ENCODE data around the gene KCNK15.

KCNK15 gene

DNA sequence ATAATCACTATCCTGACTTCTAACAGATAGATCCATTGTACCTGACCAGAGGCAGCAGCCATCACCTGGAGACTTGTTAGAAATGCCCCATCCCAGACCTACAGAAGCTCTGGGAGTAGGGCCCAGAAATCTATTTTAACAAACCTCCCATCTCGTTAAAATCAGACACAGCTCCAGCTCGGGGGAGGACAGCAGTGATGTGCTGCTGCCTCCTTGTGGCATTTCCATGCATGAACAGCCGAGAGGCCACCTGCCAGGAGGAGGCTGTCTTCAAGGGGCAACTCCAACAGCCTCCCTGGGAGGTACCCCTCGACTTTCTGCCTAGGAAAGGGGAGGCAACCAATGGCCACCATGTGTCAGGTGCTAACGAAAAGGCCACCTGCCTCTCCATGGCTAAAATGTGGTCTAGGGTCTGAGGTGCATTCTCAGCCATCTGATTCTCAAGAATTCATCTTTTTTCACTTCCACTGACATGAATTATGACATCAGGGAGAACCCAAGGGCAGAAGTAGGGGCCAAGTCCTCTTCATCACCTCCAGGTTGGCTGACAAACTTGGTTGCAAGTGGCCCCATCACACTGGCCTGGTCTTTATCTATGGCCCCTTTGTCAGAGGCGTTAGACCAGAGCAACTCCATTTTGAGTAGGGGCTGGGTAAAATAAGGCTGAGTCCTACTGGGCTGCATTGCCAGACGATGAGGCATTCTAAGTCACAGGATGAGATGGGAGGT is 12.2 kb upstream of the KCNK15 start:
- DNase-seq (ENCODE audit: insufficient read length, low spot score): peak; percentile 53
- no peak for FAIRE-seq

DNA sequence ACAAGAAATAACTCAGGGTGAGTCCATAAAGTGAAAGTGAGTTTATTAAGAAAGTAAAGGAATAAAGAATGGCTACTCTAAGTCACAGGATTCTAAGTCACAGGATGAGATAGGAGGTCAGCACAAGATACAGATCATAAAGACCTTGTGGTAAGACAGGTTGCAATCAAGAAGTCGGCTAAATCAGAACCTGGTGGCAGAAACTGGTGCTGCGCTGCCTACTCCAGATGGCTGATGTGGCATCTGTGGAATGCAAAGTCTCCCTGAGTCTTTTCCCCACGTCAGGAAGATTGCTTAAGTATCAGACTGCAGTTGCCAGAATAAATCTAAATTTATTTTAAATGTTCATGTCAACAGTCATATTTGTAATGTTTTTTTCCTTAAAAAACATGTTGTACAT is 10.7 kb upstream of the KCNK15 start:
- FAIRE-seq (no peak), DNase-seq (ENCODE audit: insufficient read length, low spot score) (no peak)

DNA sequence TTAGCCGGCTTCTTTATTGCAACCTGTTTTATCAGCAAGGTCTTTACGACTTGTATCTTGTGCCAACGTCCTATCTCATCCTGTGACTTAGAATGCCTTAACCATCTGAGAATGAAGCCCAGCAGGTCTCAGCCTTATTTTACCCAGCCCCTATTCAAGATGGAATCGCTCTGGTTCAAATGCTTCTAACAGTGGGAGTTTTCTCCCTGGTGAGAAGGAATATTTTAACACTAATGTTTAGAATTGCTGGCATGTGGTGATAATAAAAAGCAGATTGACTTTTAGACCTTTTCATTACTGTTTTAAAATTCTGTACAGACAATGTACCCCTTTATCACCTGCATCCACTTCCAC is 9.9 kb upstream of the KCNK15 start:
- FAIRE-seq: no peak
- DNase-seq (ENCODE audit: insufficient read length, low spot score): no peak

DNA sequence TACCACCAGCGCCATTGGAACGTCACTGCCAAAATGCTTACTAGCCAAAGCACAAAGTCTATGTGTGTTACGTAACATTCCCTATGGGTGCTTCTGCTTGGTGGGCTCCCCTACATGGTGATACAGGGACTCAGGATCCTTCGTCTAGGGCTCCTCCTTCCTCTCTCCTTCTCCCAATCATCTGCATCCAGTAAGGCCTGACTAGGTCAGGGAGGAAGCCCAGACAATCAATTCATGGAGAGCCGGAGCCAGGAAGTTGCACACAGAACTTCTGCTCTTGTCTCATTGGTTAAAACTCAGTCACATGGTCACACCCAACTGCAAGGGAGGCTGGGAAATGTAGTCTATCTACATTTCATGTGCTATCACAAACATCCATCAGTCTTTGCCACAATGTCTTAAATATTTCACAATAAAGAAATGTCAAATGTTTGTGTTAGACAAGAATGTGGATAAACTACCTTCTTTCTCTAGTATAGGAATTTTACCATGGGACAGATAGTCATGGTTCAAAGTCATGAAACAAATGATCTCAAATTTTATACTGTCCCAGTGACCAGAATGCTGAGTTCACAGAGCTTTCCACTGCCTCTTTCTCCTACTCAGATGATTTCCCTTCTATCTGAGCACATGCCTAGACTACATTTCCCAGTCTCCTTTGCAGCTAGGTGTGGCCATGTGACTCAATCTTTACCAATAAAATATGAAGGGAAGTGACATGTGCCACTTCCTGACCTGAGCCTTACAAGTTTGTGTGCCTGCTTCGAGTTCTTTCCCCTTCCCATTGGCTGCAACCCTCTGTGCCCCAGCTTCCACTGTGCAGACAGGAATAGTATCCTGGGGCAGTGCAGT is 9.3 kb upstream of the KCNK15 start:
- no peak for DNase-seq (ENCODE audit: insufficient read length, low spot score)

DNA sequence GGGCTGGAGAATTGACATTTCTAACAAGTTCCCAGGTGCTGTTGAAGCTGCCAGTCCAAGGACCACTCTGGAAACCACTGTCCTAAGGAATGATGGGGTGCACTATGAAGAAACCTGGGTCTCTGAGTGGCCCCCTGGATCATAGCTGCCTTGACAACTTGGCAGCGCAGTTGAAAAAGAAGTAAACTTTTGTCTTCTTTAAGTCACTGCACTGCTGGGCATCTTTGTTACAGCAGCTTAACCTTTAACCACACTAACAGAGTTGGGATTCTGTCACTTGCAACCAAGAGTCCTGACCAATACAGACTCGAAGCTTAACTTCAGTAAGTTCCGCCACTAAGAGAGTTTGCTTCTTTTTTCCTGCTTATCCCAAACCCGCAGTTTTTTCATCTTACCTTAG is 8.5 kb upstream of the KCNK15 start:
- no peak for DNase-seq (ENCODE audit: insufficient read length, low spot score)
- FAIRE-seq: no peak

More for the DNA sequence above, 9.3 kb upstream of the KCNK15 start:
- no peak for FAIRE-seq

DNA sequence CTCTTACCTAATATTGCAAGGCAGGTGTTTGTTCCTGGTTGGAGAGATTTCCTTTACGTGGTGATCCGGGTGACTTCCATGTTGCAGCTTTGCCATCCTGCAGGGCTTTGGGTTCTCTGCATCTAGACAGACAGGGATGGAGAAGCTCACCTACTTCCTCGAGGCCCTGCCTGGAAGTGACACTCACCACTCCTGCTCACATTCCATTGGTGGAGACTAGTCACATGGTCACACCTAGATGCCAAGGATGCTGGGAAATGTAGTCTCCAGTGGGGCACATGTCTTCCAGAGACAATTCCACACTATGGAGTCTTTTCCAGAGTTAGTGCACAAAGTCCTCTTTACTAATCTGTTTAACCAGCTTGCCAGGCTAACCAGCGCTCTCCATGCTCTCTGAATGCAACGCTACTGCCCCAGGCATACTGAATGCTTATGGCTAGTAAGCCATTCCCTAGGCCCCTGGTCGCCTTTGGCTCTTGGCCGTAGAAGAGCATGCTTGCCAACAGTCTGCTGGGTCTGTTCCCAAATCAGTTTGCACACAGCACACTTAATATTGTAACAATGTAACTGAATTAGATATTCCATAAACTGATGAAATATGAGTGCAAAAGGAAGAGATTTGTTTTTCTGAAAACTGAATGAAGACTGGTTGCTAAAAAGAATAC is 6.7 kb upstream of the KCNK15 start:
- FAIRE-seq (no peak), DNase-seq (ENCODE audit: insufficient read length, low spot score) (peak; percentile 61)

DNA sequence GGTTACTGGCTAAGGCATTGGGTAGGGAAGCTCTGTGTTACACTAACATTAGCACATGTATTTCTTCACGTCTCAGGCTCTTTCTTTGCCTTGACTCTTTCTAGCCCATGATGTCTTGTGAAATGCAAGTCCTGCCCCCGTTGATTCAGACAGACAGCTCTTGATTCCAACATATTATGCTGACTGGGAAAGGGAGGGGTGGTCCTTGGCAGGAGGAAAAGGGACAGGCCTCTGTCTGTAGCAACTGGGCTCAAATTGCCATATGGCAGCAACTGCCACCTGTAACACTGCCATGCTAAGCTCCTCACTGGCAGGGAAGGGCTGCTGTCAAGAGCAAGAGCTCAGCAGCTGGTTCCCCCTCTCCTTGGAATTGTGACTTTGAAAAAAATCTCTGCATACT is 5.7 kb upstream of the KCNK15 start:
- no peak for DNase-seq (ENCODE audit: insufficient read length, low spot score)
- no peak for FAIRE-seq

DNA sequence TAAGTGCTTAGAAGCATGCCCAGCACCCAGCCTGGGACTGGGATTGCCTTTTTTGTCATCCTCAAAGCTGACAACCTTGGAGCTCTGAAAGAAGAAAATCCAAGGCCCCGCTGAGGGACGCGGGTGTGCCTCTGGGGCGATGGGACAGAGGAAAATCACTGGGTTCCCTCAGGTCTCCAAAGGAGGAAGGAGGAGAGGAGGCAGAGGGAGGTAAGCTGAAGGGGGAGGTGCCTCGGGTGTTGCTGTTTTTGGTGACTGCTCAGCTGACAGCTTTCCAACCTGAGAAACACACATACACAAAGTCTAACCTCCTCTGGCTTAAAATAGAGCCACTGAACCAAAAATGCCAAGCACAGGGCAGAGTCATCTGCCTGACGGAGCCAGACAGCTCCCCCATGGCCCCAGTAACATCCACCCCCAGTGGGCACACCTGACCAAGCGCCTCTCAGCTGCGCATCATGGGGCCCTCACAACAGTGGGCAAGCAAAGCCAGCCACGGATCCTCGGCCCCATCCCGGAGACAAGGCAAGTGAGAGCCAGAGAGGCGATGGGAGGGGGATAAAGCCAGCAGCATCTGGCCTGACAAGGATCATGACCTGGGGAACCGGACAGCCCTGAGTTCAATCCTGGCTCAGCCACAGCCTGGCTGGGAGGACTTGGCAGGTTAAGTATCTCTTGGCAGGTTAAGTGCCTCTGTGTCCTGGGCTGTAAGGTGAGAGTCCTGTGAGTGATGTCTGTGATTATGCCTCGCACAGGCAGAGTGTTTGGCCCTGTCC is 3.2 kb upstream of the KCNK15 start:
- no peak for DNase-seq (ENCODE audit: insufficient read length, low spot score)
- no peak for FAIRE-seq

DNA sequence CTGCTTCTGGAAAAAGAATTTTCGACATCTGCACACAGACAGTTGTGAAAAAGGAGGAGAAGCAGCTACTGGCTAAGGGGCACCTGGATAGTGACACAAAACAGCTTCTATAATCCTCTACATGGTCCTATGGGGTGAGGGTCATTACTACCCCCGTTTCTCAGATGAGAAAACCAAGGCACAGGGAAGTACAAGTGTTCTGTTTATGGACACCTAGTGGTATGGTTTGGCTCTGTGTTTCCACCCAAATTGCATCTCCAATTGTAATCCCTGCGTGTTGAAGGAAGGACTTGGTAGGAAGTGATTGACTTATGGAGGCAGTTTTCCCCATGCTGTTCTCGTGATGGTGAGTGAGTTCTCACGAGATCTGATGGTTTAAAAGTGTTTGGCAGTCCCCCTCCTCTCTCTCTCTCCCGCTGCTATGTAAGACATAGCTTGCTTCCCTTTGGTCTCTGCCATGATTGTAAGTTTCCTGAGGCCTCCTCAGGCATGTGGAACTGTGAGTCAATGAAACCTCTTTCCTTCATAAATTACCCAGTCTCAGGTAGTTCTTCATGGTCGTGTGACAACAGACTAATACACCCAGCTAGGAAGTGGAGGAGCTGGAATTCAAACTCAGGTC is 2.5 kb upstream of the KCNK15 start:
- DNase-seq (ENCODE audit: insufficient read length, low spot score): no peak
- no peak for FAIRE-seq

DNA sequence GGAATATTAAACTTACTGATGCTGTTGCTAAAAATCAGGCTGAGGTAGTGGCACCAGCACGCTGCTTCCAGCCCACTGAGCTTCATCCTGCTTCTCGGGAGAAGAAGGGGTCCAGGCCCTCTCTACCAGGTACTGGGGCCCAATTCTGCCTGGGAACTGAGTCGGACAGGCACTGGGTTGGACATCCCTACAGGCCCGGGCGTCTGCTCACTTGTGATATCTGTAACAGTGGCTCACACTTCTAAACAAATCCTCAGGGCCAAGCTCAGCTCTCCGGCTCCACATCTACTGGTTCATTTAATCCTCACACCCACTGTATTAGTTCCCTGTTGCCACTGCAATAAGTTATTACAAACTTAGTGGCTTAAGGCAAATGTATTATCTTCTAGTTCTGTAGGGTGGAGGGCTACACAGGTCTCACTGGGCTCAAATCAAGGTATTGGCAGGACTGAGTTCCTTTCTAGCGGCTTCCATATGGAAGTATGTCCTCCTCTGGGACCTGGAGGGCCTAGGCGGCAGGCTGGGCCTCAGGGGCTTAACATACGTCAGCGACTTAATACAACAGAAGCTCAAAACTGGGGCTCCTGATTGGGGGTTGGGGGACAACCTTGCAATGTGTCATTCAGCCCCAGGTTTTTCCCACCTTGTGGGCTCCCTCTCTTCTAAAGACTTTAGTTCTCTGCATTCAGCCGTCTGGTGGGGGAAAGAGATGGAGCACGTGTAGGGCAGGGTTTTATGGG is 1.6 kb upstream of the KCNK15 start:
- DNase-seq (ENCODE audit: insufficient read length, low spot score): no peak

DNA sequence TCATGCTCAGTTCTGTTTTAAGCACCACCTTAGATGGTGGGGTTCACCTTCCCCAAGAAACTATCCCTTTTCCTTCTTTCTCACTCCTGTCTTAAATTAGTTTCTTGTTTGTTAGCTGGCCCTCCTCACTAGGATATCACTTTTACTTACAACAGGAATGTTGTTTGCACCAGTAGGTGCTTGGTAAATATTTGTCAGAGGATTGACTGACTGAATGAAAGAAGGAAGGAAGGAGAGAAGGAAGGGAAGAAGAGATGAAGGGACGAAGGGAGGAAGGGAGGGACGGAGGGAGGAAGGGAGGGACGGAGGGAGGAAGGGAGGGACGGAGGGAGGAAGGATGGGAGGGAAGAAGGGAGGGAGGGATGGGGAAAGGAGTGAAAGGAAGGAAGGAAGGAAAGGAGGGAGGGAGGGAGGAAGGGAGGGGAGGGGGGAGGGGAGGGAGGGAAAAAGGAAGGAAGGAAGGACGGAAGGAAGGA is 505 bp upstream of the KCNK15 start:
- DNase-seq (ENCODE audit: insufficient read length, low spot score): no peak
- FAIRE-seq: no peak

More for the DNA sequence above, 1.6 kb upstream of the KCNK15 start:
- no peak for FAIRE-seq

DNA sequence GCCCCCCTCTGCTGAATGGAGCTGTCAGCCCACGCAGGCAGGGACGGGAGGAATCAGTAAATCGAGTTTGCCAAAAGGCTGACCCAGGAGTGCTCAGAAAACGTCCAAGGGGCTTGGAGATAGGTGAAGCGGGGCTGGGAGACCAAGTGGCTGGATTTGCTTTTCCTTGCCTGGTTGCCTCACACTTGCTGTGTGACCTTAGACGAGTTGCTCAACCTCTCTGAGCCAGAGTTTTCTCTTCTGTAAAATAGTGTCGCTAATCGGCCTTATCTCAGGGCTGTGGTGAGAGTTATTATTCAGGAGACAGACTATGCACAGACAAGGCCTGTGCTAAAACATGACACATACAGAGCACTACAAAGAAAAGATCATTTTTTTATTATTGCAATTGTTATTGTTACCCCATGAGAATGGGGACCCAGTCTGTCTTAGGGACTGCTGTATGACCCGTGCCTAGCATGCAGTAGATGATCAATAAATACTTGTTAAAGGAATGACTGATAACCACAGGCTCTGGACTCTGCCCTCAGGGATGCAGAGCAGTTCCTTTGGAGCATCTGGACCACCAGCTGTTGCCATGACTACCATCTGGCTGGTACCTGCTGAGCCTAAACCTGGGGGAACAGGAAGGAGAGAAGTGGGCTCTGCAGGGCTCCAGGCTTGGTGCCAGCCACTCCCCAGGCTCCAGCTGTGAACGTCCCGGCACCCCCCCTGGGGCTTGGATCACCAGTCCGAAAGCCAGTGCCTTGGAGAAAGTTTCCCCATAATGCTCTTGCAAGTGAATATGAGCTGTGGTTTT is 901 bp downstream of the KCNK15 start:
- FAIRE-seq (no peak), DNase-seq (ENCODE audit: insufficient read length, low spot score) (no peak)

DNA sequence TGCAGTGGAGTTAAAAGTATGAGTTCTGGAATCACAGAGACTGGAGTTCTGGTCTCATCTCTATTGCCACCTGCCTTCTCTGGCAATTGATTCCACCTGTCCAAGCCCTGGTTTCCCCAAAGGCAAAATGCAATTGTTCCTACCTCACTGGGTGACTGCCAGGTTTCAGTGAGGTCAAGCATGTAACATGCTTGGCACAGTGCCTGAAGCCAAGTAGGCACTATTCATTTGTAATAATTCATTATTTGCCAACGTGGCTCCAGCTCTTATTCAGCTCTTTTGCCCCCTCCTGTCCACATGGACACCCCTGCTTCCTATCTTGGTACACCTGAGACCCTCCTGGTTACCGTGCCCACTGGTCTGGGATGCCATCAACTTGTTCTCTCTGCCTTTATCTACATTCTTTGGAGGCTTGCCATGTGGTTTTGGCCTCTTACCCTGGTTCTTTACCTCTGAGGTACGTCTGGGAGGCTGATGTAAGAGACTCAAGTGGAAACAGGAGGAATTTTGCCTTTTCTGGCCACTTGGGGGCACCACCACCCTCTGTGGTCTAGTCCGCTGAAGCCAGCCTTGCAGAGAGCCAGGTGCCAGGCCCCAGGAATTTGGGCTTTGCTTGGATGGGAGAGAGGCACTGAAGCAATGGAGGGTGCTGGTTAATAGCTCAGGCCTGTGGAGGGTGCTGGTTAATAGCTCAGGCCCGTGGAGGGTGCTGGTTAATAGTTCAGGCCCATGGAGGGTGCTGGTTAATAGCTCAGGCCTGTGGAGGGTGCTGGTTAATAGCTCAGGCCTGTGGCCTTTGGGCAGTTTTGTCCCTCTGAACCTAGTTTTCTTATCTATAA is 1.7 kb downstream of the KCNK15 start:
- peak; percentile 52 for FAIRE-seq
- peak; percentile 87 for DNase-seq (ENCODE audit: insufficient read length, low spot score)

DNA sequence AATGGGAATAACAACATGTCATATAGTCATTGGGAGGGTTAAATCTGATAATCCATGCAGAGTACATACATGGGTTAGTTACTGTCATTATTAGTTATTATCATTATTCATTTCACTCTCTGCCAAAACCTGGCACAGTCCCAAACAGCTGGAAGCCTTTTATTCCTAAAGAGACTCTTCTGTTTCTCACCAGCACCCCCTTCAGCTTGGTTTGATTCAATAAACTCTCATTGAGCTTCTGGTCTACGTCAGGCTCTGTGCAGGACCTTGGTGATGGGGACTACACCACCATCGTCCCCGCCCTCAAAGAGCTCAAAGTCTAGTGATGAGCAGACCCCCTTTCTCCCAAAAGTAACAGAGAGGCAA is 2.3 kb downstream of the KCNK15 start:
- DNase-seq (ENCODE audit: insufficient read length, low spot score) (no peak), FAIRE-seq (no peak)

DNA sequence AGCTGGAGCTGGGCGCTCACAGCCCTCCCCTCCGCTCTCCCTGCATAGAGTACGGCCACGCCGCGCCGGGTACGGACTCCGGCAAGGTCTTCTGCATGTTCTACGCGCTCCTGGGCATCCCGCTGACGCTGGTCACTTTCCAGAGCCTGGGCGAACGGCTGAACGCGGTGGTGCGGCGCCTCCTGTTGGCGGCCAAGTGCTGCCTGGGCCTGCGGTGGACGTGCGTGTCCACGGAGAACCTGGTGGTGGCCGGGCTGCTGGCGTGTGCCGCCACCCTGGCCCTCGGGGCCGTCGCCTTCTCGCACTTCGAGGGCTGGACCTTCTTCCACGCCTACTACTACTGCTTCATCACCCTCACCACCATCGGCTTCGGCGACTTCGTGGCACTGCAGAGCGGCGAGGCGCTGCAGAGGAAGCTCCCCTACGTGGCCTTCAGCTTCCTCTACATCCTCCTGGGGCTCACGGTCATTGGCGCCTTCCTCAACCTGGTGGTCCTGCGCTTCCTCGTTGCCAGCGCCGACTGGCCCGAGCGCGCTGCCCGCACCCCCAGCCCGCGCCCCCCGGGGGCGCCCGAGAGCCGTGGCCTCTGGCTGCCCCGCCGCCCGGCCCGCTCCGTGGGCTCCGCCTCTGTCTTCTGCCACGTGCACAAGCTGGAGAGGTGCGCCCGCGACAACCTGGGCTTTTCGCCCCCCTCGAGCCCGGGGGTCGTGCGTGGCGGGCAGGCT is 4.6 kb downstream of the KCNK15 start:
- FAIRE-seq: no peak
- DNase-seq (ENCODE audit: insufficient read length, low spot score): no peak

DNA sequence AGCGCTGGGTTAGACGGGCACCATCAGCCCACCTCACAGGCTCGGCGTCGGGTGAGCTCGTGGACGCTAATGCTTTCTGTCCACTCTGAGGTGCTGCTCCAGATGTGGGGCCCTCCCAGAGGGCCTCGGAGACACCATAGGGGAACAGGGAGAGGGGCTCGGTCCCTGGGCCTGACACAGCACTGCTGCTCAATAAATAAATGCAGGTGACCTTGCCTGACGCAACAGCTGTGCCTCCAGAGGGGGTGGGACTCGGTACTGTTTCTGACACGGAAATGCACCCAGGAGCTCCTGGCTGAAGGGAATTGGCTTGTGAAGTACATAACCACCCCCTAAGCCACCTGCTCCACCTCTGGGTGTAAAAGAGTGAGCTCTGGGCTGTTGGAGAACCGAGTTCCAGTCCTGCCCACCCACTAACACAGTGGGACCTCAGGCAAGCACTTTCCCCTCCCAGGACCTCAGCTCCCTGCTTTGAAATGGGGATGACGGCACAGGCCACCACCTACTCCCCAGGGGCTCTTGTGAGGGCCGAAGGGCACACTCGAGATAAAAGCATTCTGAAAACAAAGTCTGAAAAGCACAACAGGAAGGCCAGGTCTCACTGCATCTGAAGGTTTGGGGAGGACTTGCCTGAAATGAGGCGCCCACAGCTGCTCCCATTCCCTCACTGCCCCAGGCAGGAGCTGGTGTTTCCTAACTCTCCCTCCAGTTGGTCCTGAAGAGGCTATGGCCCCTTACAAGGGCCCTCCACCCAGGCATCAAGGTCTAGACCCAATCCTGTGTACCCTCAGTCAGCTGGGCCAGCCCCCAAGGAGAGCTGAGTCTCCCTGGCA is 6.7 kb downstream of the KCNK15 start:
- FAIRE-seq: no peak
- no peak for DNase-seq (ENCODE audit: insufficient read length, low spot score)

DNA sequence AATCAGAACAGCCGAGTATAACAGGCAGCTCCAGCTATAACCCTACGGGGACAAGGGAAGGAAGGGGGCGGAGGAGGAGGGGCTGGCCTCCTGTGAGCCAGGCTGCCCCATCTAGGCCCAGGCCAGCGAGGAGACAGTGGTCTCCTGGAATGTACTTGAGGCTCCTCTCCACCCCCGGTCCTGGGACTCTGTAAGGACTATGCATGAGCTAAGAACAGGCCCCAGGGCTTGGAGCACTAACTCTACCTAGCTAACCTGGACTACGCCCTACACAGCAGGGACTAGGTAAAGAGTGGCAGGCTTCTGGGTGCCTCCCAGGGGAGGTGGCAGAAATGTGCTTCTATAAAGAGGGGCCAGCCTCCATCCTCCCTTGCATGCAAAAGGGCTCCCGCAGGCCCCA is 8.9 kb downstream of the KCNK15 start:
- FAIRE-seq: no peak
- DNase-seq (ENCODE audit: insufficient read length, low spot score): no peak
